Skeletal muscle cell (primary cell): ENCODE results near the gene INPP5B.
"Not testable (repeated sequence)": the region's sequence is repeated elsewhere in the genome, so short reads cannot be mapped to it uniquely, and the experiment has no call there.

Experiments used
- DNase-seq: peaks from one replicate; pipeline ENCODE4 v3.0.0-alpha.2; 2010; ENCODE audit warnings: low read depth
- H3K4me3 ChIP-seq: 2 replicates; pipeline ENCODE4 v1.5.1; 2011; ENCODE audit warnings: low read depth, mild to moderate bottlenecking, control low read depth, low read length, moderate library complexity

Gene INPP5B

GRCh38 chr1:37946703-37947360 is at the start of gene INPP5B:
Gene INPP5B, minus strand, starts transcription at chr1:37947053. Its CDS starts 745 bp downstream, at chr1:37946308.
- peak; percentile 64 for DNase-seq
- H3K4me3 ChIP-seq: peak within 1 kb of the TSS; percentile 70

- H3K4me3 ChIP-seq: peak overlapping the region; percentile 50
- peak; percentile 88 for DNase-seq
Measured at GRCh38 chr1:37995751-37996345, 49.0 kb upstream of the INPP5B start.

- H3K4me3 ChIP-seq: peak overlapping the region; percentile 50
- no peak for DNase-seq
Measured at GRCh38 chr1:37994886-37995566, 48.2 kb upstream of the INPP5B start.

- peak overlapping the region; percentile 97 for H3K4me3 ChIP-seq
- no peak for DNase-seq
Measured at GRCh38 chr1:37989361-37989930, 42.6 kb upstream of the INPP5B start.

GRCh38 chr1:37987679-37988078 is 40.8 kb upstream of the INPP5B start:
- no peak overlapping the region for H3K4me3 ChIP-seq

GRCh38 chr1:37983546-37983945 is 36.7 kb upstream of the INPP5B start:
- no peak for DNase-seq
- no peak overlapping the region for H3K4me3 ChIP-seq

More at GRCh38 chr1:37987679-37988078, 40.8 kb upstream of the INPP5B start:
- no peak for DNase-seq

- DNase-seq: no peak
- H3K4me3 ChIP-seq: no peak overlapping the region
Measured at GRCh38 chr1:37978541-37978940, 31.7 kb upstream of the INPP5B start.

GRCh38 chr1:37975083-37975482 is 28.2 kb upstream of the INPP5B start:
- not testable (repeated sequence) for H3K4me3 ChIP-seq, DNase-seq

GRCh38 chr1:37974567-37974966 is 27.7 kb upstream of the INPP5B start:
- H3K4me3 ChIP-seq: no peak overlapping the region
- DNase-seq: no peak

GRCh38 chr1:37973684-37974083 is 26.8 kb upstream of the INPP5B start:
- DNase-seq, H3K4me3 ChIP-seq: not testable (repeated sequence)

- no peak overlapping the region for H3K4me3 ChIP-seq
- no peak for DNase-seq
Measured at GRCh38 chr1:37965301-37965700, 18.4 kb upstream of the INPP5B start.

- DNase-seq, H3K4me3 ChIP-seq: not testable (repeated sequence)
Measured at GRCh38 chr1:37964106-37964505, 17.3 kb upstream of the INPP5B start.

GRCh38 chr1:37958690-37959089 is 11.8 kb upstream of the INPP5B start:
- DNase-seq: peak; percentile 64
- H3K4me3 ChIP-seq: no peak overlapping the region

- no peak for DNase-seq
- no peak overlapping the region for H3K4me3 ChIP-seq
Measured at GRCh38 chr1:37955685-37956084, 8.8 kb upstream of the INPP5B start.

- no peak for DNase-seq
Measured at GRCh38 chr1:37954316-37954971, 7.6 kb upstream of the INPP5B start.

GRCh38 chr1:37952738-37953137 is 5.9 kb upstream of the INPP5B start:
- no peak overlapping the region for H3K4me3 ChIP-seq
- DNase-seq: no peak

More at GRCh38 chr1:37954316-37954971, 7.6 kb upstream of the INPP5B start:
- no peak overlapping the region for H3K4me3 ChIP-seq

- H3K4me3 ChIP-seq: no peak overlapping the region
- DNase-seq: no peak
Measured at GRCh38 chr1:37951783-37952624, 5.2 kb upstream of the INPP5B start.

- no peak for DNase-seq
- H3K4me3 ChIP-seq: no peak overlapping the region
Measured at GRCh38 chr1:37951041-37951782, 4.4 kb upstream of the INPP5B start.
